H9 (cell line): Measurements from ENCODE around the gene PRKCA. TPM values are rescaled to one million over a fixed set of nuclear protein-coding genes. Genes with fewer than 3 reads are reported as not detected.

Experiments
- DNase-seq: peaks from one replicate; pipeline ENCODE4 v3.0.0-alpha.2; 2017
- H2AFZ ChIP-seq: one replicate; pipeline ENCODE4 v1.6.1; 2013; ENCODE audit warnings: mild to moderate bottlenecking, low read length, control low read depth, moderate library complexity
- H2AK5ac ChIP-seq: 2 replicates; pipeline ENCODE4 v1.6.1; 2013; ENCODE audit warnings: low read length, control low read depth, mixed read lengths; ENCODE audit not compliant: insufficient read length
- H2BK120ac ChIP-seq: one replicate; pipeline ENCODE4 v1.6.1; 2013; ENCODE audit warnings: low read depth, mild to moderate bottlenecking, low read length, control low read depth, inconsistent platforms; ENCODE audit not compliant: poor library complexity, severe bottlenecking
- H2BK12ac ChIP-seq: 2 replicates; pipeline ENCODE4 v1.6.1; 2013; ENCODE audit warnings: low read length, control low read depth, mixed read lengths, low read depth; ENCODE audit not compliant: insufficient read length
- H2BK15ac ChIP-seq: 2 replicates; pipeline ENCODE4 v1.6.1; 2013; ENCODE audit warnings: low read depth, low read length, control low read depth
- H2BK20ac ChIP-seq: one replicate; pipeline ENCODE4 v1.6.1; 2013; ENCODE audit warnings: low read depth, mild to moderate bottlenecking, low read length, control low read depth, inconsistent platforms; ENCODE audit not compliant: poor library complexity, severe bottlenecking
- H2BK5ac ChIP-seq: 2 replicates; pipeline ENCODE4 v1.6.1; 2013; ENCODE audit warnings: low read length, control low read depth, mixed read lengths; ENCODE audit not compliant: insufficient read length
- H3K14ac ChIP-seq: 2 replicates; pipeline ENCODE4 v1.6.1; 2013; ENCODE audit warnings: low read length, control low read depth; ENCODE audit not compliant: insufficient read depth
- H3K18ac ChIP-seq: 2 replicates; pipeline ENCODE4 v1.6.1; 2013; ENCODE audit warnings: low read depth, mild to moderate bottlenecking, mixed read lengths, low read length, control low read depth; ENCODE audit not compliant: insufficient read length
- H3K23ac ChIP-seq: 2 replicates; pipeline ENCODE4 v1.6.1; 2013; ENCODE audit warnings: low read length, control low read depth, mixed read lengths, low read depth; ENCODE audit not compliant: insufficient read length
- H3K23me2 ChIP-seq: 2 replicates; pipeline ENCODE4 v1.6.1; 2013; ENCODE audit warnings: low read depth, mild to moderate bottlenecking, mixed read lengths, low read length, control low read depth; ENCODE audit not compliant: insufficient read length, poor library complexity, severe bottlenecking
- H3K27ac ChIP-seq: 2 replicates; pipeline ENCODE4 v1.5.1; 2013; ENCODE audit warnings: low read length, control low read depth, mixed read lengths, low read depth; ENCODE audit not compliant: insufficient read length
- H3K27me3 ChIP-seq: 2 replicates; pipeline ENCODE4 v1.6.1; 2013; ENCODE audit warnings: low read length, control low read depth, inconsistent platforms; ENCODE audit not compliant: insufficient read depth
- H3K4ac ChIP-seq: 2 replicates; pipeline ENCODE4 v1.6.1; 2013; ENCODE audit warnings: low read depth, mild to moderate bottlenecking, control low read depth, inconsistent platforms, low read length, moderate library complexity
- H3K4me1 ChIP-seq: 2 replicates; pipeline ENCODE4 v1.6.1; 2013; ENCODE audit warnings: low read length, control low read depth, inconsistent platforms; ENCODE audit not compliant: insufficient read depth
- H3K4me2 ChIP-seq: 2 replicates; pipeline ENCODE4 v1.6.1; 2013; ENCODE audit warnings: low read length, control low read depth, mixed read lengths; ENCODE audit not compliant: insufficient read length, insufficient read depth
- H3K56ac ChIP-seq: 2 replicates; pipeline ENCODE4 v1.6.1; 2013; ENCODE audit warnings: low read depth, mild to moderate bottlenecking, mixed read lengths, low read length, control low read depth; ENCODE audit not compliant: insufficient read length
- H3K79me1 ChIP-seq: 2 replicates; pipeline ENCODE4 v1.6.1; 2013; ENCODE audit warnings: low read depth, mild to moderate bottlenecking, moderate library complexity, low read length, control low read depth, inconsistent platforms; ENCODE audit not compliant: insufficient read depth, poor library complexity, severe bottlenecking
- H3K79me2 ChIP-seq: 2 replicates; pipeline ENCODE4 v1.6.1; 2013; ENCODE audit warnings: low read length, control low read depth, inconsistent platforms; ENCODE audit not compliant: insufficient read depth
- H3K9ac ChIP-seq: 2 replicates; pipeline ENCODE4 v1.6.1; 2013; ENCODE audit warnings: low read length, control low read depth, mixed read lengths; ENCODE audit not compliant: insufficient read length; ENCODE audit errors: extremely low read depth
- H3K9me3 ChIP-seq: one replicate; pipeline ENCODE4 v1.6.1; 2013; ENCODE audit warnings: low read depth, low read length, inconsistent platforms; ENCODE audit not compliant: control insufficient read depth
- H3T11ph ChIP-seq: one replicate; pipeline ENCODE4 v1.6.1; 2013; ENCODE audit warnings: mild to moderate bottlenecking, low read length, control low read depth, inconsistent platforms
- H4K20me1 ChIP-seq: one replicate; pipeline ENCODE4 v1.6.1; 2013; ENCODE audit not compliant: control insufficient read depth, insufficient read length, insufficient read depth
- H4K5ac ChIP-seq: 2 replicates; pipeline ENCODE4 v1.6.1; 2013; ENCODE audit warnings: low read depth, mild to moderate bottlenecking, mixed read lengths, low read length, control low read depth; ENCODE audit not compliant: insufficient read length
- H4K8ac ChIP-seq: replicated peaks from 2 replicates; pipeline ENCODE4 v1.6.1; 2013; ENCODE audit warnings: low read length, control low read depth, mixed read lengths, low read depth; ENCODE audit not compliant: insufficient read length
- H4K91ac ChIP-seq: 2 replicates; pipeline ENCODE4 v1.6.1; 2013; ENCODE audit warnings: low read depth, mild to moderate bottlenecking, moderate library complexity, mixed read lengths, low read length, control low read depth; ENCODE audit not compliant: insufficient read length
- H3K27ac Mint-ChIP-seq, 3 experiments: 2 replicates in 2 of 3; 3 replicates in 1 of 3; pipeline ENCODE4 v1.8.0; 2020 to 2021; ENCODE audit warnings: mixed read lengths in 3 of 3, mild to moderate bottlenecking in 1 of 3, moderate library complexity in 1 of 3
- H3K27me3 Mint-ChIP-seq: 2 replicates; pipeline ENCODE4 v1.8.0; 2021; ENCODE audit warnings: low read depth, mild to moderate bottlenecking, moderate library complexity, mixed read lengths
- H3K36me3 Mint-ChIP-seq, 3 experiments: 2 replicates in 2 of 3; 3 replicates in 1 of 3; pipeline ENCODE4 v1.8.0; 2020 to 2021; ENCODE audit warnings: low read depth in 3 of 3, mixed read lengths in 3 of 3; ENCODE audit not compliant: insufficient read depth in 1 of 3
- H3K4me1 Mint-ChIP-seq, 2 experiments: 2 replicates each; pipeline ENCODE4 v1.8.0; 2020; ENCODE audit warnings: mixed read lengths in 2 of 2
- H3K4me3 Mint-ChIP-seq, 2 experiments: 2 replicates in 1 of 2; 3 replicates in 1 of 2; pipeline ENCODE4 v1.8.0; 2020 to 2021; ENCODE audit warnings: mild to moderate bottlenecking in 2 of 2, mixed read lengths in 2 of 2, moderate library complexity in 1 of 2
- H3K9me3 Mint-ChIP-seq, 2 experiments: 2 replicates in 1 of 2; 3 replicates in 1 of 2; pipeline ENCODE4 v1.8.0; 2020; ENCODE audit warnings: mild to moderate bottlenecking in 2 of 2, mixed read lengths in 2 of 2, moderate library complexity in 1 of 2
- WGBS: extraction: QIAGEN DNeasy Blood & Tissue Kit; methylation state at CpG from one replicate; pipeline ENCODE4 v1.1.7; 2013; ENCODE audit warnings: missing lambda C conversion rate, low lambda C conversion rate, mixed read lengths; ENCODE audit not compliant: insufficient read length; ENCODE audit errors: extremely low coverage; 5-methylcytosine and 5-hydroxymethylcytosine counted together
- total RNA-seq: library from RNA; stranded (reverse); gene quantifications from 2 replicates; pipeline ENCODE4 v1.2.1, GENCODE V29; 2021
- TF ChIP-seq, protein P1 (sequence below): fragments of 200-600 bp; sonication (generic); conservative IDR thresholded peaks from 3 replicates; pipeline ENCODE4 v1.8.0; 2021; ENCODE audit warnings: antibody characterized with exemption, mild to moderate bottlenecking

PRKCA gene
- total RNA-seq, 1 experiment from 2014 or later = 10.5 TPM

DNA sequence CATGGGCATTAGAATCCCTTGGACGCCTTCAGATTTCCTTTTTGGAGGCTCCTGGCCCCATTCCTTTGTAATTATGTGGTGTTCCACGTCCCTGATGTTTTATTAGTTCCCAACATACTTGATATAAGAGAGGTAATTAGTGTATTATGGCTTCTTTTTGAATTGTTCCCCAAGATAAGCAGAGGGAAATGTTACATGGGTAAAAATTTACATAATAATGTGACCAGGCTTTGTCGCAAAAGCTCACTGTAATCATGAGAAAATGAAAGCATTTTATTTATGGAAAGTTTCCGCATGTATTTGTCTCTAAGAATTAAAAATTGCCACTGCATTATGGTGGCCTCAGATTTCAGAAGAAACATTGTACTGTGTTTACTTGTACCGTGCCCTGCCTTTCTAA lies 177.8 kb downstream of the PRKCA start:
- no peak overlapping the region for H2BK5ac ChIP-seq
- no peak overlapping the region for H2AFZ ChIP-seq
- H3K18ac ChIP-seq = no peak overlapping the region
- DNase-seq = no peak
- H4K20me1 ChIP-seq = no peaks in the 10 kb centered on the region
- H2BK120ac ChIP-seq = no peak overlapping the region
- no peak overlapping the region for H3K14ac ChIP-seq
- Mint-ChIP-seq H3K9me3 (peaks cover 0 to 3% of the 10 kb centered on the region in 2 experiments; a peak in 2 of 5 replicates), H3K4me1 (peaks cover 34 to 37% of the 10 kb centered on the region in 2 experiments), H3K27me3 (no peaks in the 10 kb centered on the region), H3K36me3 (peaks cover 0 to 11% (median 2%) of the 10 kb centered on the region in 3 experiments; a peak in 3 of 7 replicates), H3K27ac (peak overlapping the region; percentile 36 to 82 (median 43); a peak in 5 of 7 replicates), H3K4me3 (no peak overlapping the region)
- WGBS = no CpG with 5 or more reads among the region's 5 CpGs
- H3K79me1 ChIP-seq = no peaks in the 10 kb centered on the region
- no peak overlapping the region for H3K23ac ChIP-seq
- TF ChIP-seq, protein P1, sequence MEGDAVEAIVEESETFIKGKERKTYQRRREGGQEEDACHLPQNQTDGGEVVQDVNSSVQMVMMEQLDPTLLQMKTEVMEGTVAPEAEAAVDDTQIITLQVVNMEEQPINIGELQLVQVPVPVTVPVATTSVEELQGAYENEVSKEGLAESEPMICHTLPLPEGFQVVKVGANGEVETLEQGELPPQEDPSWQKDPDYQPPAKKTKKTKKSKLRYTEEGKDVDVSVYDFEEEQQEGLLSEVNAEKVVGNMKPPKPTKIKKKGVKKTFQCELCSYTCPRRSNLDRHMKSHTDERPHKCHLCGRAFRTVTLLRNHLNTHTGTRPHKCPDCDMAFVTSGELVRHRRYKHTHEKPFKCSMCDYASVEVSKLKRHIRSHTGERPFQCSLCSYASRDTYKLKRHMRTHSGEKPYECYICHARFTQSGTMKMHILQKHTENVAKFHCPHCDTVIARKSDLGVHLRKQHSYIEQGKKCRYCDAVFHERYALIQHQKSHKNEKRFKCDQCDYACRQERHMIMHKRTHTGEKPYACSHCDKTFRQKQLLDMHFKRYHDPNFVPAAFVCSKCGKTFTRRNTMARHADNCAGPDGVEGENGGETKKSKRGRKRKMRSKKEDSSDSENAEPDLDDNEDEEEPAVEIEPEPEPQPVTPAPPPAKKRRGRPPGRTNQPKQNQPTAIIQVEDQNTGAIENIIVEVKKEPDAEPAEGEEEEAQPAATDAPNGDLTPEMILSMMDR = no peak
- no peak overlapping the region for H3K9ac ChIP-seq
- no peaks in the 10 kb centered on the region for H3K27me3 ChIP-seq
- H4K91ac ChIP-seq = no peak overlapping the region
- H3K9me3 ChIP-seq = no peaks in the 10 kb centered on the region
- H4K5ac ChIP-seq = no peak overlapping the region
- no peak overlapping the region for H3K27ac ChIP-seq
- H4K8ac ChIP-seq = no peak overlapping the region
- H3K4me2 ChIP-seq = no peak overlapping the region
- no peak overlapping the region for H3T11ph ChIP-seq
- H3K4me1 ChIP-seq = peaks cover 3% of the 10 kb centered on the region; the same call in 1 of the 2 replicates
- no peak overlapping the region for H2BK15ac ChIP-seq
- H3K79me2 ChIP-seq = no peaks in the 10 kb centered on the region
- no peak overlapping the region for H3K4ac ChIP-seq
- H3K56ac ChIP-seq = no peak overlapping the region
- H2BK12ac ChIP-seq = no peak overlapping the region
- no peak overlapping the region for H2BK20ac ChIP-seq
- H3K23me2 ChIP-seq = no peaks in the 10 kb centered on the region
- H2AK5ac ChIP-seq = no peak overlapping the region
